GM18873 (cell line): ENCODE measurements around the gene PMEPA1.

Source experiments
- ATAC-seq: cut with Tn5 transposase; IDR thresholded peaks from one replicate; pipeline ENCODE4 v1.9.1; 2021; ENCODE audit warnings: mild to moderate bottlenecking, moderate library complexity, moderate number of reproducible peaks; ENCODE audit not compliant: unreplicated experiment, low FRiP score

Gene PMEPA1

DNA sequence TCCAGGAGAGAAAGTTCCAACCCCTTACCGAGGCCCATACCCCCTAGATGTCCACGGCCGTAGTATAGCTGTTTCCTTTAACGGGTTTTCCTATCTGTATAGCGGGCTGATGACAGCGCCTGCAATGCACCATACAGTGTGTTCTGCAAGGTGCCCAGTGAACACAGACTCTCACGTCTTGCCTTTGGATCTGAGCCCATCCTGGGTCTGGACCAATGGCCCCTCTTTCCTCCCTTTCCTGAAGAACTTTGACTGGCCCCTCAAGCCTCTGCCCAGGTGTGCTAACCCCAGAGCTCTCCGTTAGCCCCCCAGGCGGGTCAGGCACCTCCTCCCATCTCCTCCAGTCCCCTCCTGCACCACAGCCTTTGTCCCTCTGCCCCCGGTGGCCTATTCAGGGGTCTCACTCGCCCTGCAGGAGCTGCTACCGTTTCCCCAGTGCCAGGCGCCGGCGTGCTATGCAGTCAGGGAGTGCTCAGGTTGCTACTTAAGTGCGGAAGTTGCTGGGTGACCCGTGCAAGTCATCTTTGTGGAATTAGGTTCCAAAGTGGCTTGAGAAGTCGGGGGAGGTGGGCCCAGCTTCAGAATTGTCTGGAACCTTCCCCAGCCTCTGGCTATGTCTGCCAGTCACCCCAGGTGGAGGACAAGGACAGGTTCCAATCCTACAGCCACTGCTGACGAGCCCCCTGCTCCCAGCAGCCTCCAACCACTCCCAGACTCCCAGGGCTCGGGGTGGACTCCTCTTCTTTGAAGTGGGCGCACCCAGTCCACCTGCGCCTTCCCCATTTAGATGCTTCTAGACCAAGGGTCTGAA, 54.6 kb downstream of the PMEPA1 start:
- ATAC-seq = no peak

DNA sequence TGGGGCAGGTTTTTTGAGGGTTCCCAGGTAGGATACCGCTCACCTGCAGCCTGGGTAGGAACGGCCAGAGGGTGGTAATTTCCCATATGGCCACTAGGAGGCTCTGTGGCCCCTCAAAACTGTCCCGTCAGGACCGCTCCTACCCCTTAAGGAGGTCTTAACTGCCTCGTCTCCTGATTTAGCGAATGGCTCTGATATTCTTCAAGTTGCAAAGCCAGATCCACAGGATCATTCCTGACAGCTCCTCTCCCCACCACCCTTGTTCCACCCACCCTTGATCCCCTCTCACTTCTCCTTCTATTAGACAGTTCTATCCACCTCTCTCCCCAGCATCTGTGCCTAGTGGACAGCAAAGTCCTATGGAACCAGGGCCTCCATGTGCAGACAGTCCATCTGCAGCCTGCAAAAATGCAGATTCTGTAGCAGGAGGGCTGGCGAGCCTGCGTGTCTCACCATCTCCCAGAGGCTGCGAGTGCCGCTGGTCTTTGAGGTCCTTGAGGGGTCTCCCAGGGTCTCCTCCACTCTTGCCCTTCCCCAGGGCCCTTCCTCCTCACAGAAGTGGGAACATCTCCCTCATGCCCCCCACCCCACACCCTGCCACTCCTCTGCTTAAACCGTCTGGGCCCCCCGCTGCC, 55.3 kb downstream of the PMEPA1 start:
- ATAC-seq = peak; percentile 61

DNA sequence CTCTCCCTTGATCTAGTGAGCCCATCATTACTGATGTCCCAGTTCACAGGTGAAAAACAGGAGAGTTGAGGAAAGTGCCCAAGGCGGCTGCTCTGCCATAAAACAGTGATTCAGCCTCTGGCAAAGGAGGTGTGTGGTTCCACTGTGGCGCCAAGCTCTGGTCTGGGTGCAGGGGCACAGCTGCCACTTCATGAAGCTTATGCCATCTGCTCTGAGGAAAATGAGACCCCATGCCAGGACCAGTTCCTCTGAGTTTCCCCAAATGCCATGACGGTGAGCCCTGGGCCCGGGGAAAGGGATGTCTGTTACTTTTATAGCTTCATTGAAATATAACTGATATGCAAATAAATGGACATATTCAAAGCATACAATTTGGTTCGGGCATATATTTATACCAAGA, 55.9 kb downstream of the PMEPA1 start:
- no peak for ATAC-seq

DNA sequence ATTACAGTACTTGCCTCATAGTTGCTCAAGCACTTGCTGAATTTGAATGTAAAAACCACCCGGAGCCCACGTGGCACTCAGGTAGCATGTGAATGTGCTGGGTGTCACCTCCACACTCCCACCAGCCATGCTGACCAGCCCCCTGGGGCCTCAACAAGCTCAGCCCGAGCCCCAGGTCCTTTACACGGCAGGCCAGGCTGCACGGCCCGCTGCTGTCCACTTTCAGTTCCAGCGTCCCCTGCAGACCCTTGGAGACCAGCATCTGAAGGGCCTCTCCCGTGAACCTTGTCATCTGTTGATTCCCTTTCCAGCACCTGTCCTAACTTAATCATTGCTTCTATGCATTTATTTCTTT, 56.3 kb downstream of the PMEPA1 start:
- no peak for ATAC-seq

DNA sequence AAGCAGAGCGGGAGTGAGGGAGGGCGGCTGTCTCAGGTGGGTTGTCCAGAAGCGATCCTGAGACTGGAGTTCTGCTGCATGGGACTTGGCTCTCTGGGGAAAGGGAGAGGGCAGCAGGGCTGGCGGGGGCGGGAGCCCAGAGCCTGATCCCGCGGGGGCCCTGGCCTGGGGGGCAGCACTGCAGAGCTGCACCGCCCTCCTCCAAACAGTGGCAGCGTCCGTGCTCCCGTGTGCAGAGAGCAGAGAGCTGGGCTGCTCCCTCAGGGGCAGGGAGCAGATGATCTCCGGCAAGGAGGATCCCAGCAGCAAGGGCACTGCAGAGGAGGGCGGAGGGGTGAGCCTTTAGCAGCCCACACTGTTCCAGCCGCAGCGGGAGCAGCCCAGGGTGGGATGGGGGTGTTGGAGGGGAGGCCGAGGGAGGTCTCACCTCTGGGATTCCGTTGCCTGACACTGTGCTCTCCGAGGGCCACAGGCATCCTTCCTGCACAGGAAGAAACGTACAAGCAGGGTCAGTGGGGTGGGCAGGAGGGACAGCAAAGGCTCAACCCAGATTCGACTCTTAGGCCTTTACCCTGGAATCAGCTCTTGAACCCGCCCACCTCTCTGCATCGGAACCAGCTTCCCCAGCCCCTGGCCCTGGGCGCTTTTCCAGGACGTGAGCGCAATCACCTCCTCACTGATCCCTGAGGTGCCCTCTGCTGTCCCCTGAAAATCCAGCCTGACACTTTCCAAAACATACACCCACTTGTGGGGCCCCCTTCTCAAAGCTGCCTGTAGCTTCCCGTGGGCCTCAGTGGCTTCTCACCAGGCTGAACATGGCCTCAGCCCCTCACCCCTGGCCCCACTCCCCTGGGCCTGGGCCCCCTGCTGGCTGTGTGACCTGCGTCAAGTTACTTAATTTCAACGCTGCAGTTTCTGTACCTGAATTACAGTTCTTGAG, 56.9 kb downstream of the PMEPA1 start:
- no peak for ATAC-seq

DNA sequence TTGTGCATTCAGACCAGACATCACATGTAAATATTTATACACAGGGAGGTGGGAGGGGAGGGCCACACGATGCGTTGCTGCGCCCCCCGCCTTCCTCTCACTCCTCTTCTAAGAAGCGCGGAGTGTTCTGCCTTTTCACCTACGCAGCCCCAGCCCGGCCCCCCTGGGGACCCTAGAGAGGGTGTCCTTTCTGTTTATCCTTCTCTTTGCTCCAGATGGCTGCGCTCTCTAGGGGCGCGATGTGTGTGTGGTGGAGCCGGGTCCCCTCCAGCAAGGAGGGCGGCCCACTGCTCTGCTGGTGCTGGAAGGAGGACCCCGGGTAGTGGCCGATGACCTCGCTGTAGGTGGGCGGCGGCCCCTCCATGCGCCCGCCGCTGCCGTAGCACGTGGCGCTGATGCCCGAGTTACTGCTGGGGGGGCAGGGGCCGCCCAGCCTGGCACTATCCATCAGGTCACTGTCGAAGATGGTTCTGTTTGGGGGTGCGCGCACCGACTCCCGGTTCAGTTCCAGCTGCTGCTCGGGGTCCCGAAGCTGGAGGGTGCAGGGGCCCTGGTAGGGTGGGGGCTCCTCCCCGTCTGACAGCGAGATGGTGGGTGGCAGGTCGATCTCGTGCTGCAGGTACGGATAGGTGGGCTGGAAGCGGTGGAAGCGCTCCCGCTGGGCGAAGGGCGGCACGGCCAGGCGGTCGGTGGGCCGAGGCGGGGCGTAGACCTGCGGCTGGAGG, 57.8 kb downstream of the PMEPA1 start:
- ATAC-seq = no peak

DNA sequence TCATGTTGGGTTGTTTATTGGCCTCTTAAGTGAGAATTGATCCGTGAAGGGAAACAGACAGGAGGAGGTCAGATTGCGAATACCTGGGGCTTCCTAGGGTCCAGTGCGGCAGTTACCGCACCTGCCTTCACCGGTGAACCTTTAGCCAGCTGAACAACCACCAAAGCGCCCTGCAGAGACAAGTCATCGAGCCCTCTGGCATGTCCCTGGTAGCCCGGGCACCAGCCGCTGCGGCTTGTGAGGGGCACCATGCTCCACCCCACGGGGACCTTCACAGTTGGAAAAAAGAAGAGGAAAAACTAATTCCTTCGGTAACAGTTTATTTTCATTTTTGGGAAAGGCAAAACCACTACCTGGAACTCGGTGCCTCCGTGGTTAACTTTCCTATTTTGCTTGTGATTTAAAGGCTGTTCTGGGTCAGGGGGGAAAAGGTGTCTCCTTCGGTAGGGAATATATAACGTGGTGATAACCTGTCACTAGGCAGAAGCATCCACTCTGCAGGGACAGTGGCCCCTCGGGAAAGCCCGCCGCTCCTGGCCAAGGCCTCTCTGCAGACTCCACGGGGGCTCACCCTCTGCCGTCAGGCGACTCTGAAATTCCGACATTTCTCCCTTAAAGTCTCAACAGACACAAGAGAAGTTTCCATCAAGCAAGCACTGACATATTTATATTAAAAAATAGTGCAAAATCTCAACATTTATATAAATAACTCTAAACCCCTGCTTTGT, 58.9 kb downstream of the PMEPA1 start:
- no peak for ATAC-seq

DNA sequence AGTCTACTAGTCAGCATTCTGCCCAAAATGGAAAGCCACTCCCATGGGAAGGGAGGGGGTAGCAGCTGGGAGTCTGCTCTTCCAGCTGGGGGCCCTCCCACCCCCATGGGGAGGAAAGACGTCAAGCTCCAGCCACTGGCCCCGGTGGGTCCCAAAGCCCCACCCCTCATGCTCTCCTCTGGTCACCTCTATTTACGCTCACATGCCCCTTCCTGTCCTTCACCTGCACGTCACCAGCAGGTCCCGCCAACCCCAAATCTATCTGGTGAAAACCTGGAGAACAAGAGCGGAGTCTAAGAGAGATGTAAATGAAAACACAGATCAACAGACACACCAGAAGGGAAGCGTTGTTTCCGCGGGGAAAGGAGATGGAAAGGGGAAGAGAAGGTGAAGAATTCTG, 59.5 kb downstream of the PMEPA1 start:
- ATAC-seq = no peak

DNA sequence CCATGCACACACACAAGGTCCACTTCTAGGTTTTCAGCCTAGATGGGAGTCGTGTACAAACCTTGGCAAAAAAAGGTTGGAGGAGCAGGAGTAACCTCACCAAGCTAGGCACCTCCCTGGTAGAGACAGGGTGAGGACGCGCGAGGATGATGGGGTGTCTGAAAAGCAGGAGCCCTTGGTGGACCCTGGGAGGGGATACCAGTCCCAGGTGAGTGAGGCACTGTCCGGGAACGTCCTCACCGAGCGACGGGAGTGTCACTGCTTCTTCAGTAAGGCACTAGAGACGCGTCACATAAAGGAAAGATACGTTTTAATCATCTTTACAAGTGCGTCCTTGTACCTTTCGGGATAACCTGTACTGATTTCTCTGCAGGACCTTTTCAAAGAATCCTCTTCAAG, 60.2 kb downstream of the PMEPA1 start:
- ATAC-seq = no peak

DNA sequence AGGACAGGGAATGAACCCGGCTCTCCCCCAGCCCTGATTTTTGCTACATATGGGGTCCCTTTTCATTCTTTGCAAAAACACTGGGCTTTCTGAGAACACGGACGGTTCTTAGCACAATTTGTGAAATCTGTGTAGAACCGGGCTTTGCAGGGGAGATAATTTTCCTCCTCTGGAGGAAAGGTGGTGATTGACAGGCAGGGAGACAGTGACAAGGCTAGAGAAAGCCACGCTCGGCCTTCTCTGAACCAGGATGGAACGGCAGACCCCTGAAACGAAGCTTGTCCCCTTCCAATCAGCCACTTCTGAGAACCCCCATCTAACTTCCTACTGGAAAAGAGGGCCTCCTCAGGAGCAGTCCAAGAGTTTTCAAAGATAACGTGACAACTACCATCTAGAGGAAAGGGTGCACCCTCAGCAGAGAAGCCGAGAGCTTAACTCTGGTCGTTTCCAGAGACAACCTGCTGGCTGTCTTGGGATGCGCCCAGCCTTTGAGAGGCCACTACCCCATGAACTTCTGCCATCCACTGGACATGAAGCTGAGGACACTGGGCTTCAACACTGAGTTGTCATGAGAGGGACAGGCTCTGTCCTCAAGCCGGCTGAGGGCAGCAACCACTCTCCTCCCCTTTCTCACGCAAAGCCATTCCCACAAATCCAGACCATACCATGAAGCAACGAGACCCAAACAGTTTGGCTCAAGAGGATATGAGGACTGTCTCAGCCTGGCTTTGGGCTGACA, 60.8 kb downstream of the PMEPA1 start:
- no peak for ATAC-seq

DNA sequence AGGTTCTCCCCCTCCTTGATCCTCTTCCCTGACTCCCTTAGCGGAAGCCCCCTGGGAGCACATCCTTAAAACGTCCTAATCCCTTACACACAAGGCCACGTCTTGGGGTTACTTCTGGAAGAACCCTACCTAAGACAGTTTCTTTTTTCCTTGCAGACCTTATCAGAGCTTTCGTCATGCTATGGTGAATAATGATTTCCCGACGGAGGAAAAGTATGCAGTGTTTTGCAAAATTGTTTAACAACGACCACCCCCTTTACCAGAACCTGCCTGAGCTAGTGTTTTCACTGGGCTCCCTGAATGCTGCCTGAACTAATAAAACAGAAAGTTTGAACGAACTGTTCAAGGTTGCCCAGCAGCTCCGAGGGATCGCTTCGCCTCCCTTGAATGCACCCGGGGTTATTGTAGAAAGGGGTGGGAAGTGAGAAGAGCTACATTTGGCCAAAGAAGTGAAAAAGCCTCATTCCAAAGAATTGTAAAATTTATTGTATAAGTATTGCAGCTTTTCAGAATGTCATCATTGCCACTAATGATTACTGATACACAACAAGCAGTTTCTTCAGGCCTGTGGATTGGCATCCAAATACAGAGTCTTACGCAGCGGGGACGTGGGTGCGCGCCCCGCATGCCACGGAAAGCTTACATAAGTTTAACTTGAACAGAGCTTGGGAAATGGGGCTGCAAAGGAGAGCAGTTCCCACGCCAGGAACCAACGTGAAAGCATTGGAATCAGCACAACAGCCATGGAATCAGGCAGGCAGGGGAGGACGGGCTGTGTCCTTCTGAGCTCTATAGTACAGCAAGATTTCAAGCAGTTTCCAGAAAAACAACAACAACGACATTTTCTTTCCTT, 61.7 kb downstream of the PMEPA1 start:
- ATAC-seq = no peak

DNA sequence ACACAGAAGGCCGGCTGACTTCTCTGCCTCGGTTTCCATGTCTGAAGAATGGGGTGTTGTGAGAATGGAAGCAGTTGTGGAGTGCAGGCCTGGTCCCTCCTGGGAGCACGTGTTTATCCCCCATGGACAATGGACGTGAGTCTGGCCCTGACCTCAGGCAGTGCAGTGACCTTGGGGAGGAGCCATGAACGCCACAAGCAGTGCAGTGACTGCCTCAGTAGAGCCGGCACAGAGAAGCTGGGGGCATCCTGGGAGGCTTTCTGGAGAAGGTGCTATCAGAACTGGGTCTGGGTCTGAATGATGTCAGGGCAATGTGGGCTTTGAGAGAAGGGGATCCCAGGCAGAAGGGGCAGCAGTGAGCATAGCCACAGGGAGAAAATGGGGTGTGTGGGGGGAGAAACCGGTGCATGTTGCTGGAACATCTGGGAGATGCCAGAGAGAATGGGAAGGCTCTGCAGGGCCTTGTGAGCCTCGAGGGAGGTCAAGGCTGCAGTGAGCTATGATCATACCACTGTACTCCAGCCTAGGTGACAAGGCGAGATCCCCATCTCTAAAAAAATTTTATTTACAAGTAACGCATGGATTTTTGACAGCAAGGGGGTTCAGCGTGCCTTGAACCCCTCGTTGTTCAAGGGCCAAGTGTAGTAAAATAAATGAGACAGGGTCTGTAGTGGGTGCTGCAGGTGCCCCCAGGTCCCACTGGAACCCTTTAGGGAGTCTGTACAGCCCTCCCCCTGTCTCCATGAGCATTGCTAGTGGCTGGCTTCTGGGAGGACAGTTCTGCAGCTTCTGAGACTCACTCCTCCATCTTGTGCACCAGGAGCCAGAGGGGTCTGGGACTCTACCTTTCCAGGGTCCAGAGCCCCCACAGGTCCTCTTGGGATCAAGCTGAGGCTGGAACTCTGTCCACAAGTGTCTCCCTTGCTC, 62.5 kb downstream of the PMEPA1 start:
- ATAC-seq = no peak

DNA sequence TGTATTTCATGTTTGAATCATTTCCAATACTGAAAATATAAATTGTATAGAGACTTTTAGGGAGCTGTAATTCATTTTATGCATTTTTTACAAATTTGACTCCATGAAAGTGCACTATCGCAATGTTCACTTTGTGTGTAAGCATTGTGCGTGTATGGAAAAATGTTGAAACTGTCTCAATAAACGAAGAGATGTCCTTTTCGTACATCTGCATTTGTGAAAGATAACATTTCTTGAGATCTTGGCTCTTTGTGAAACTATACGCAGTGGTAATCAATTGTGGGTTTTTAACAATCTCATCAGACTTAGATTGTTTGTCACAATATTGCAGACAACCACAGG, 70.9 kb downstream of the PMEPA1 start:
- ATAC-seq = no peak

DNA sequence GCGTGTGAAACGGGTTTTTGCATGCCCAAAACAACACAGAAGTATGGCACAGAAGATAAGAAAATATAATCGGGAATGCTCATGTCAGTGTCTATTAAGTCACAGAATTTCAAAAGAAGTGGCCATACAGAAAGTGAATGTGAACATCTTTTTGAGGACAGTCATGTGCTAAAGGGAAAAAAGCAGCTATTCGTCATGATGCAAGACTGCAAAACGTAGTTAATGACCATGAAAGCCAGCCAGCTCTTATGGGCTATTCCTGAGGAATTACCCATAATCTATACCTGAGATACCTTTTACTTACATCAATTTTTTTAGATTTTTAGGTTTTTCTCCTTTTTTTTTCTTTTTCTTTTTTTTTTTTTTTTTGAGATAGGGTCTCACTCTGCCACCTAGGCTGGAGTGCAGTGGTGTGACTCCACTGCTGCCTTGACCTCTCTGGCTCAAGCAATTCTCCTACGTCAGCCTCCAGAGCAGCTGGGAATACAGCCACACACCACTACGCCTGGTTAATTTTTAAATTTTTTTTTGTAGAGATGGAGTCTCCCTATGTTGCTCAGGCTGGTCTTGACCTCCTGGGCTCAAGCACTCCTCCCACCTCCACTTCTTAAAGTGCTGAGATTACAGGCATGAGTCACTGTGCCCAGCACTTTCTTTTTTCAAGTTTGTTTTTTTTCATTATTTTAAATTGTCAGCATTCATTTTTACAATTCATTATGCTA, 71.5 kb downstream of the PMEPA1 start:
- ATAC-seq = no peak

DNA sequence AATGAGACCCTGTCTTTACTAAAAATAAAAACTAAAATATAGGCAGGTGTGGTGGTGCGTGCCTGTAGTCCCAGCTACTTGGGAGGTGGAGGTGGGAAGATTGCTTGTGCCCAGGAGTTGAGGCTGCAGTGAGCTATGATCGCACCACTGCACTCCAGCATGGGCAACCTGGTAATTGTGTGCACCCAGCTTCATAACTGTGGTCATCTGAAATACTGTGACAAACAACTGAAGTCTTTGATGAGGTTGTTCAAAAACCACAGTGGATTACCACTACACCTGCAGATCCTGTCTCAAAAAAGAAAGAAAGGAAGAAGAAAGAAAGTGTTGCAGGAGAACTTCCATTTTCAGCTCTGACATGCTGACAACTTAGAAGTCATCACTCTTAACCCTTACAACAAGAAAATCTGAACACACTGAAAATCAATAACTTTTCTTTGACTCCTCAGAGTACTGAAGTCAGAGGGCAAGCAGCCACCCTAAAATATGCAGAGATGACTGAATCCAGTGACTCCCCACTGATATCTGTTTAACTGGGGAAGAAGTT, 75.8 kb downstream of the PMEPA1 start:
- ATAC-seq = no peak

DNA sequence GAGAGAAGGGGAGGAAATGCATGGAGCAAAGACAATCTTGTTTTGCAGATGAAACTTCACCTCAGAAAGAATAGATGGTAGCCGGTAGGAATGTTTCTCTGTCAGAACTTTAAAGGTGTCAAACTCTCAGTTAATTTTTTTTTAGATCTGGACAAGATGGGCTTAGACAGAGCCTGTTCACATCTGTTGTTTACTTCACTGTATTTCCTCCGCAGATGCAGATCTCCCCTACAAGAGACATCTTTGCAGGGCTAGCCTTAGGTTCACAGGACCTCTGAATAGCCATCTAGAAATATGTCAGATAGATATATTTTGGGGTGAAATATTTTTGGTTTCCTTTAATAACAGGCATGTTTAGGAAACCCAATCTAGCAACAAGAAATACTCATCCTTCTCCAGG, 77.5 kb downstream of the PMEPA1 start:
- no peak for ATAC-seq
